KMS-11 (cell line): ENCODE results near the gene CTCFL.

Experiments used
- H2AFZ ChIP-seq: fragments of 200-600 bp; sonication (generic); 2 replicates; pipeline ENCODE4 v1.6.1; 2016; ENCODE audit warnings: antibody characterized with exemption, mixed run types, low read depth
- H3K27ac ChIP-seq: fragments of 200-600 bp; sonication (generic); 2 replicates; pipeline ENCODE4 v1.6.1; 2016; ENCODE audit warnings: mild to moderate bottlenecking, mixed run types
- H3K27me3 ChIP-seq: fragments of 200-600 bp; sonication (generic); 2 replicates; pipeline ENCODE4 v1.6.1; 2017; ENCODE audit warnings: mild to moderate bottlenecking, low read depth, mixed run types, moderate library complexity; ENCODE audit not compliant: insufficient read depth
- H3K36me3 ChIP-seq: fragments of 200-600 bp; sonication (generic); 2 replicates; pipeline ENCODE4 v1.6.1; 2017; ENCODE audit warnings: mild to moderate bottlenecking, mixed run types; ENCODE audit not compliant: insufficient read depth
- H3K4me1 ChIP-seq: fragments of 200-600 bp; sonication (generic); 2 replicates; pipeline ENCODE4 v1.6.1; 2016; ENCODE audit warnings: mild to moderate bottlenecking, low read depth, mixed run types; ENCODE audit not compliant: poor library complexity, severe bottlenecking
- H3K4me2 ChIP-seq: fragments of 200-600 bp; sonication (generic); 2 replicates; pipeline ENCODE4 v1.7.0; 2016; ENCODE audit warnings: mild to moderate bottlenecking, mixed run types
- H3K4me3 ChIP-seq: fragments of 200-600 bp; sonication (generic); IDR thresholded peaks from 2 replicates; pipeline ENCODE4 v1.6.1; 2017; ENCODE audit warnings: low read depth, low read length, mixed read lengths; ENCODE audit not compliant: insufficient read depth
- H3K79me2 ChIP-seq: fragments of 200-600 bp; sonication (generic); 2 replicates; pipeline ENCODE4 v1.6.1; 2016; ENCODE audit warnings: low read depth, mixed run types; ENCODE audit not compliant: insufficient read depth
- H3K9ac ChIP-seq: fragments of 200-600 bp; sonication (generic); 2 replicates; pipeline ENCODE4 v1.6.1; 2016; ENCODE audit warnings: mild to moderate bottlenecking, mixed run types
- H4K20me1 ChIP-seq: fragments of 200-600 bp; sonication (generic); 2 replicates; pipeline ENCODE4 v1.6.1; 2016; ENCODE audit warnings: mild to moderate bottlenecking, mixed run types; ENCODE audit not compliant: insufficient read depth
- CTCF ChIP-seq: fragments of 200-600 bp; sonication (generic); conservative IDR thresholded peaks from 2 replicates; pipeline ENCODE4 v1.6.1; 2017; ENCODE audit warnings: low read depth, mild to moderate bottlenecking, antibody characterized with exemption, low read length, moderate library complexity, mixed read lengths

The CTCFL gene, protein sequence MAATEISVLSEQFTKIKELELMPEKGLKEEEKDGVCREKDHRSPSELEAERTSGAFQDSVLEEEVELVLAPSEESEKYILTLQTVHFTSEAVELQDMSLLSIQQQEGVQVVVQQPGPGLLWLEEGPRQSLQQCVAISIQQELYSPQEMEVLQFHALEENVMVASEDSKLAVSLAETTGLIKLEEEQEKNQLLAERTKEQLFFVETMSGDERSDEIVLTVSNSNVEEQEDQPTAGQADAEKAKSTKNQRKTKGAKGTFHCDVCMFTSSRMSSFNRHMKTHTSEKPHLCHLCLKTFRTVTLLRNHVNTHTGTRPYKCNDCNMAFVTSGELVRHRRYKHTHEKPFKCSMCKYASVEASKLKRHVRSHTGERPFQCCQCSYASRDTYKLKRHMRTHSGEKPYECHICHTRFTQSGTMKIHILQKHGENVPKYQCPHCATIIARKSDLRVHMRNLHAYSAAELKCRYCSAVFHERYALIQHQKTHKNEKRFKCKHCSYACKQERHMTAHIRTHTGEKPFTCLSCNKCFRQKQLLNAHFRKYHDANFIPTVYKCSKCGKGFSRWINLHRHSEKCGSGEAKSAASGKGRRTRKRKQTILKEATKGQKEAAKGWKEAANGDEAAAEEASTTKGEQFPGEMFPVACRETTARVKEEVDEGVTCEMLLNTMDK

GRCh38 chr20:57524511-57525176, at the start of gene CTCFL:
Gene CTCFL, minus strand, starts transcription at chr20:57525140. Its CDS starts 935 bp downstream, at chr20:57524205.
- H3K4me1 ChIP-seq, result no peaks in the 10 kb centered on the region
- no peaks in the 10 kb centered on the region for H3K27me3 ChIP-seq
- no peak within 1 kb of the TSS for H3K4me3 ChIP-seq
- H3K36me3 ChIP-seq, result no peaks in the 10 kb centered on the region
- no peak within 1 kb of the TSS for H3K9ac ChIP-seq
- H3K27ac ChIP-seq, result no peak within 1 kb of the TSS
- no peak within 1 kb of the TSS for H2AFZ ChIP-seq
- H3K4me2 ChIP-seq, result no peak within 1 kb of the TSS
- no peaks in the 10 kb centered on the region for H3K79me2 ChIP-seq
- TF ChIP-seq CTCF, result no peak
- no peaks in the 10 kb centered on the region for H4K20me1 ChIP-seq

DNA sequence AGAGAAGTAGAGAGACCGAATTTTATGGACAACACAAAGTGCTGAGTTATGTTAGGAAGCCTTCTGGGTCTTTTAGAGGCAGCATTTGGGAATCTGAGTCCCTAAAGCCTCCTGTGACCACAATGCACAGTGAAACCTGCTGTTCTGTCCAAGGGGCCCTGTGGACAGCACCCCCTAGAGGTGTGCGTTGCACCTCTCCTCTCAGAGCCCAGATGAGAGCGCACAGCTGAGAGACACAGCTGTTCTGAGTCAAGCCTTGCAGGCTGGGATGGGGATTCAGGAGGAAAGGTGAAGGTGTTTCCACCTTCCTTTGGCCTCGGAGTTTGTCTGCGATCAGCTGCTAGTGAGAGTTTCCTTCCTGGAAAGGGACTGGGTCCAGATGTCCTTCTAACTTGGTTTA, 49.0 kb upstream of the CTCFL start:
- Histone ChIP-seq H4K20me1 (no peaks in the 10 kb centered on the region), H3K79me2 (no peaks in the 10 kb centered on the region), H3K27ac (no peak overlapping the region), H3K36me3 (no peaks in the 10 kb centered on the region), H3K4me1 (no peaks in the 10 kb centered on the region), H3K4me2 (no peak overlapping the region), H2AFZ (no peak overlapping the region), H3K27me3 (peaks cover 97% of the 10 kb centered on the region), H3K9ac (no peak overlapping the region), H3K4me3 (no peak overlapping the region)
- TF ChIP-seq CTCF, result no peak

GRCh38 chr20:57573242-57573641, 48.3 kb upstream of the CTCFL start:
- Histone ChIP-seq H3K27ac (no peak overlapping the region), H3K36me3 (no peaks in the 10 kb centered on the region), H3K27me3 (peaks cover 97% of the 10 kb centered on the region), H2AFZ (no peak overlapping the region), H3K4me3 (no peak overlapping the region), H3K9ac (no peak overlapping the region), H3K4me1 (no peaks in the 10 kb centered on the region), H4K20me1 (no peaks in the 10 kb centered on the region), H3K79me2 (no peaks in the 10 kb centered on the region), H3K4me2 (no peak overlapping the region)
- TF ChIP-seq CTCF, result no peak

DNA sequence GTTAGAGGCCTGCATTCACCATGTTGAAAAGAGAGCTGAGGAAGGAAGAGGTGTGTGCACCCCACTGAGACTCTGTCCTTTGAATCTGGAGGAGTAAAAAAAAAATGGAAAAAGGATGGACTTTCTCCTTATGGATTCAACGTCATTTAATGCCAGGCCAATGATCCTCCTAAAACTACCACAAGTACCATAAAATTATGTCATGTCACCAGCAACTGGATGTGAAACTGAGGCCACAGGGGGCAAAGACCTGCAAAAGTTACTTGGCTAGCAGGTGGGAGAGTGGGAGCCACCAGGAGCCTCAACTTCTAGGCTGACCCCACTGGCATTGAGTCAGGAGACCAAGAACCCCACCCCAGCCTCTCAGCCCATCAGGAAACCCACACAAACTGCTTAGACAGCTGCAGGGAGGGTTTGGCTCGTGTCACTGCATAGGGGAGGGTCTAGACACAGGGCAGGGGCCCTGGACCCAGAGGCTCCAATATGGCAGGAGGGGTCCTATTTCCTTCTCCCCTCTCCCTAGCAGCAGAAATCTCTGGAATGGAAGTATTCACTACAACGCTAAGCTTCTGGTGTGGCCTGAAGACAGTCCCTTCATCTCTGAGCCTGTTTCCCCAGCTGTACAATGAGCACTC, 47.0 kb upstream of the CTCFL start:
- Histone ChIP-seq H3K27ac (no peak overlapping the region), H3K4me1 (no peaks in the 10 kb centered on the region), H3K27me3 (peaks cover 97% of the 10 kb centered on the region), H3K4me3 (no peak overlapping the region), H4K20me1 (no peaks in the 10 kb centered on the region), H3K4me2 (no peak overlapping the region), H3K79me2 (no peaks in the 10 kb centered on the region), H2AFZ (no peak overlapping the region), H3K9ac (no peak overlapping the region), H3K36me3 (no peaks in the 10 kb centered on the region)
- TF ChIP-seq CTCF, result no peak
